Activated naive CD4-positive, alpha-beta T cell treated with anti-CD3 and anti-CD28 coated beads, Interleukin-2, amount 50 U/mL, for 24 hours (primary cell): ENCODE data around the gene PCDH15.

Experiments
- H3K27ac Mint-ChIP-seq: one replicate; pipeline ENCODE4 v1.8.0; 2021; ENCODE audit warnings: mild to moderate bottlenecking, mixed read lengths
- H3K27me3 Mint-ChIP-seq: one replicate; pipeline ENCODE4 v1.8.0; 2021; ENCODE audit warnings: mixed read lengths
- H3K36me3 Mint-ChIP-seq: one replicate; pipeline ENCODE4 v1.8.0; 2021; ENCODE audit warnings: mixed read lengths
- H3K4me1 Mint-ChIP-seq: one replicate; pipeline ENCODE4 v1.8.0; 2021; ENCODE audit warnings: mixed read lengths
- H3K4me3 Mint-ChIP-seq: one replicate; pipeline ENCODE4 v1.8.0; 2021; ENCODE audit warnings: mild to moderate bottlenecking, mixed read lengths
- H3K9me3 Mint-ChIP-seq: one replicate; pipeline ENCODE4 v1.8.0; 2021; ENCODE audit warnings: mixed read lengths

PCDH15 gene

DNA sequence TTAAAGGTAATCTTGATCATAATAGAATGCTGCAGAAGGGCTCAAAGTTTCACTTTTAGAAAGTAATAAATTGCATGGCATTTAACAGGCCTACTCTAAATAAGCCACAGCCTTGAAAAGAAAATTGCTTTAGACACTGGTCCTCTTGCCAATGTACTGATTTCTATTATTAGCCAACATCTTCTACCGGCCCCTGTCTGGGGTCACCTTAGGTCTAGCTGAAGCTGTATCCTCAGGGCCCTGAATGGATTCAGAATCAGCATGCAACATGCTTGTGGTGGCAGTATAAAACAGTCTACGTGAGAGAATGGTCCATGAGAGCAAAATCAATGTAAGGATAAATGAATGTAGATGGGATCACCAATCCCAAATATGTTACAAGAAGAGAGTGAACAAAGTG is 541.9 kb downstream of the PCDH15 start:
- Mint-ChIP-seq H3K4me3 (no peak overlapping the region), H3K36me3 (no peaks in the 10 kb centered on the region), H3K9me3 (no peaks in the 10 kb centered on the region), H3K27ac (no peak overlapping the region), H3K27me3 (no peaks in the 10 kb centered on the region), H3K4me1 (no peaks in the 10 kb centered on the region)

DNA sequence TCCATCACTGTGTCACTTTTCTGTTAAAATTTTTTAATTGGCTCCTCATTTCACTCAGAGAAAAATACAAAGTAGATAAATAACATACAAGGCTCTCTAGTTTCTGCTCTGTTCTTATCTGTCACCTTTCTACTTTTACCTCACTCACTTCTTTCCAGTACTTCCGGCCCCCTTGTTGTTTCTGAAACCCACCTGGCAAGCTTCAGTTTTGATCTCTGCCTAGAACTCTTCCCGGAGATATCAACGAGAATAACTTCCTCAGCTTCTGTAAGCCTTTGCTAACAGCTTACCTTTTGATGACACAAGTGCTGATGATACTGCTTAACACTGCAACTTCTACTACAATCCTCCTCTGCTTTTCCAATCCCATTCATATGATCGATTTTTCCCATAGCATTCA is 566.2 kb downstream of the PCDH15 start:
- H3K4me3 Mint-ChIP-seq: no peak overlapping the region
- no peaks in the 10 kb centered on the region for H3K27me3 Mint-ChIP-seq
- no peaks in the 10 kb centered on the region for H3K4me1 Mint-ChIP-seq

DNA sequence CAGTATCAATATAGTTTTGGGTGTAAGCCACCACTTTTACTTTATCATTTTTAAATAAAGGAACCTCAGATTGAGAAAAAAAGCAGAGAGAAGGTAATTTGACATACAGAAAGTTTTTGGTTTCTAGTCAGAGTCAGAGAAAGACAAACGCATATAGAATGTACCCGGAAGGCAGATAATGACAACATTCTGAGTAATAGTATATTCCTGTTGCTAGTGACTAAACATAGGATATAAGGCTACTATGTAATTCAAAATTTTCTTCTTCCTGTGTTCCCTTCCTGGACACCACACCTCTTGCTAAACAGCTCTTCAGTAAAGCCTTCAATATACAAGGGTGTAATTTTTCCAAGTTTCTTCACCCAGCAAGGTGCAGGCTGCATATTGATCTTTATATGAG is 597.6 kb downstream of the PCDH15 start:
- H3K36me3 Mint-ChIP-seq: no peaks in the 10 kb centered on the region
- H3K9me3 Mint-ChIP-seq: peaks cover 7% of the 10 kb centered on the region
- no peak overlapping the region for H3K4me3 Mint-ChIP-seq
- H3K27ac Mint-ChIP-seq: no peak overlapping the region
- no peaks in the 10 kb centered on the region for H3K4me1 Mint-ChIP-seq
- H3K27me3 Mint-ChIP-seq: no peaks in the 10 kb centered on the region

More for the DNA sequence above, 566.2 kb downstream of the PCDH15 start:
- Mint-ChIP-seq H3K36me3 (no peaks in the 10 kb centered on the region), H3K27ac (no peak overlapping the region), H3K9me3 (peaks cover 8% of the 10 kb centered on the region)

DNA sequence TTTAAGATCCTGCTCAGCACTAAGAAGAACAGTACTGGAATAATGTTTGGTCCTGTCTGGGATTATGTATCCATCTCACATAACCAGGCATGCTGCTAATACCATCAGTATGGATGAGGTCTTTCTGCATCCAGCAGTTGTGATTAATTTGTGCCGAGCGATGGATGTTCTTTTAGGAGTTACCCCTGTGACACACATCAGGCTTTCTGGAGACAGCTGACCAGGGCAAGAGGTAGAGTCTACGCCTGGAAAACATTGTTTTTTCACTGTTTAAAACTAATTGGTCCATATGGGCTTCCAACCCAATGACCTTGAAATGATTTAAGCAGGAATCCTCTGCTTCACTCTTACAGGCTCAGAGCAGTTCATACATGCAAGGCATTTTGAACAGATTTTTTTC is 603.0 kb downstream of the PCDH15 start:
- Mint-ChIP-seq H3K36me3 (no peaks in the 10 kb centered on the region), H3K27me3 (no peaks in the 10 kb centered on the region), H3K27ac (no peak overlapping the region), H3K4me1 (no peaks in the 10 kb centered on the region), H3K4me3 (no peak overlapping the region), H3K9me3 (peaks cover 12% of the 10 kb centered on the region)

DNA sequence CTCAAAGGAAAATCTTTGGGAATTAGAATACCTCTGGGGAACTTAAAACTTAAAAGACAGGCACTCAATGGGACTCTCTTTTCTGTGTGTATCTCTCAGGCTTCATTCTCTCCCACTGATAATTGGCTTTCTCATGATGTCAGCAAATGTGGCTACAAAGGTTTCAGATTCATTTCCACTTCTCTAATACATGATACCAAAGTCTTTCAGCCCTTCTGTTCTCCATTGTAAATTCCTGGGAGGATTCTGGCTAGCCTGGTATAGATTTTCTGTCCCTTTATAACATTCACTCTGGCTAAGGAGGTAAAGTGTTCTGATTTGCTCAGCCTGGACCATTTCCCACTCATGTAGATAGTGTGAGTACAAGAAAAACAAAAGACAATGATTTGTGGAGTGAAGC is 606.2 kb downstream of the PCDH15 start:
- Mint-ChIP-seq H3K36me3 (no peaks in the 10 kb centered on the region), H3K4me3 (no peak overlapping the region), H3K4me1 (no peaks in the 10 kb centered on the region), H3K27ac (no peak overlapping the region), H3K9me3 (peaks cover 5% of the 10 kb centered on the region), H3K27me3 (no peaks in the 10 kb centered on the region)

DNA sequence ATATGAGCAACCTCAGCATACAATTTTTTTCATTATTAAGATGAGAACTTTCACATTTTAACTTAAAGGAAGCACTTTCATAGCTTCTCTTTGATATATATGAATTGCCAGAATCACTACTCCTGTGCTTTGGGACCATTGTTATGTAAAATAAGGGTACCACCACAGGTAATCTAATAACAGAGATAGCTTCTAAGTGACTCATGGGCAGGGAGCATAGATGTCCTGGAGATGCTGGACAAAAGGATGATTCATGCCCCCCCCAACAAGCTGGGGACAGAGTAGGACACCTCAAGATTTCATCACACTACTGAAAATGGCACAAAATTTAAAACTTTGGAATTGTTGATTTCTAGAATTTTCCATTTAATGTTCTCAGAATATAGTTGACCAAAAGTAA is 641.1 kb downstream of the PCDH15 start:
- Mint-ChIP-seq H3K4me3 (no peak overlapping the region), H3K9me3 (peaks cover 21% of the 10 kb centered on the region), H3K4me1 (no peaks in the 10 kb centered on the region), H3K36me3 (no peaks in the 10 kb centered on the region), H3K27ac (no peak overlapping the region), H3K27me3 (no peaks in the 10 kb centered on the region)

DNA sequence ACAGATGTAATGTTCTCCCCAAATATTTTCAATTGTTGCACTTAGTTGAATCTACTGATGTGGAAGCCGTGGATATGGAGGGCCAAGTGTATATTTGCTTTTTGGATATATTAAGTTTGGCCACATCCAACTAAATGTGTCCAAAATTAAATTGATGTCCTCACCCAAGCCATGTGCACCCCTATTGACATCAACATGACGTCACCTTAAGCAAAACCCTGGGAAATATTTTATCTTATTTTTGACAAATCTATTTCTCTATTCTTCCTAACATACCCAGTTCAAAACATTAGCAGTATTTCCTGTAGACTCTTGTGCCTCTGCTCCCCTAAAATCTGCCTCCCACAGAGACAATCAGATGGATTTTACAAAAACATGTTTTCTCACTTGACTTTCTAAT is 652.5 kb downstream of the PCDH15 start:
- H3K4me1 Mint-ChIP-seq: no peaks in the 10 kb centered on the region
- no peaks in the 10 kb centered on the region for H3K36me3 Mint-ChIP-seq
- H3K27me3 Mint-ChIP-seq: no peaks in the 10 kb centered on the region
- H3K27ac Mint-ChIP-seq: no peak overlapping the region
- H3K9me3 Mint-ChIP-seq: no peaks in the 10 kb centered on the region
- H3K4me3 Mint-ChIP-seq: no peak overlapping the region

DNA sequence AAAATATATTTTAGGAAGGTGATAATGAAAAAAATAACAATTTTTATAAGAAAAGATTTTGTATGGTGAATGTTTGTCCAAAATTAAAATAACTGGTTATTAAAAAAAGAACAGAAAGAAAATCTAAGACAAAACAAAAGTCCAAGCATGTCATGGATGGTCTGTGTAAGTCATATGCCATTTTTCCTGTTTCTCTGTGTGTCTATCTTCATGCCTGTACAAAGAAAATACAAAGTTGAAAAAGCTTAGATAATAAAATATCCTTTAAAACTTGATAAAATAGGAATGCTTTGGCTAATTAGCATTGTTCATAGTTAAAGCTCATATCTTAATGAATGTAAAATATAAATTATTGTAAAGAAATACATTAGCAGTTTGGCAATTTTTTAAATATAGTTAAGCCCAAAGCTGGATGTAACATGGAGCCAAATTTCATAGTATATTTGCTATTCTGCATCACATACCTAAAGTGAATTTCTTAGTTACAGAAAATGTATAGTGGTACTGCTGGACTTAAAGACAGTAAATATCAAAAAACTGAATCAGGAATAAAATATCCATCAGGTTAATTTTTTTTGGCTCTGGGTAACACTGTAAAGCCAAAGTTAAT is 661.1 kb downstream of the PCDH15 start:
- no peaks in the 10 kb centered on the region for H3K4me1 Mint-ChIP-seq

DNA sequence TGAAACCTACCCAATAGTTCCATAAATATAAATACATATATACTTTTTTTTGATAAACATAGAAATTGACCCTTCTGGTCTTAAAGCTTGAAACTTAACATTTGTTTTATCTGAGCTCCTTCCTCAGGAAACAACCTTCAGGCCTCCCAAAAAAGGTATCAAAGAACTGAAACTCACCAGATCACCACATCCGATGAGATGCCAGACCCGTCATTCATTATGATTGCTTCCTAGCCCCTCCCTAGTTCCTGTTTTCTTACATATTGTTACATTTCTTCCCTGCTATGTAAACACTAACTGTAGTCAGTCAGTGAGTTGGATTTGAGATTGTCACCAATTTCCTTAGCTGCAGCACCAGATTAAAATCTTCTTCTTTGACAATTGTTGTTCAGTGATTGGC is 663.6 kb downstream of the PCDH15 start:
- no peaks in the 10 kb centered on the region for H3K4me1 Mint-ChIP-seq
- H3K27me3 Mint-ChIP-seq: no peaks in the 10 kb centered on the region

More for the DNA sequence above, 661.1 kb downstream of the PCDH15 start:
- Mint-ChIP-seq H3K4me3 (no peak overlapping the region), H3K36me3 (no peaks in the 10 kb centered on the region), H3K9me3 (peaks cover 17% of the 10 kb centered on the region), H3K27ac (no peak overlapping the region), H3K27me3 (no peaks in the 10 kb centered on the region)

DNA sequence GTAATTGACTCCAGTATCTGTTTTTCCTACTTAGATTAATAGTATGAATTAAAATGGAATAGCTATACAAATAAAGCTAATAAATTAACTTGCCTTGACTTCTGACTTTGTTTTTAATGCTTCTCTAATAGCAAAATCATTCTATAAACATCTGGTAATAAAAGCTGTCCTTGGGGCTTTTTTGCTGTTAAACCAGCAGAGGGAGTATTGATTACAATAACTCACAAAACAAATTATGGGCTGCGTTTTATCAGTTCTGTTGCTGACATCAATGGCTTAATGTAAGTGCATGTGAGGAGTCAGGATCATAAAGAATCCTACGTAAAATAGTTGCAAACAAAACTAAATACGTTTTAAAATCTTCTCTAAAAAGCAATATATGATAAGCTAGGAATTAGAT is 667.8 kb downstream of the PCDH15 start:
- Mint-ChIP-seq H3K9me3 (peaks cover 15% of the 10 kb centered on the region), H3K4me3 (no peak overlapping the region), H3K36me3 (no peaks in the 10 kb centered on the region), H3K27me3 (no peaks in the 10 kb centered on the region), H3K27ac (no peak overlapping the region), H3K4me1 (no peaks in the 10 kb centered on the region)

More for the DNA sequence above, 663.6 kb downstream of the PCDH15 start:
- Mint-ChIP-seq H3K27ac (no peak overlapping the region), H3K4me3 (no peak overlapping the region), H3K9me3 (peaks cover 17% of the 10 kb centered on the region), H3K36me3 (no peaks in the 10 kb centered on the region)

DNA sequence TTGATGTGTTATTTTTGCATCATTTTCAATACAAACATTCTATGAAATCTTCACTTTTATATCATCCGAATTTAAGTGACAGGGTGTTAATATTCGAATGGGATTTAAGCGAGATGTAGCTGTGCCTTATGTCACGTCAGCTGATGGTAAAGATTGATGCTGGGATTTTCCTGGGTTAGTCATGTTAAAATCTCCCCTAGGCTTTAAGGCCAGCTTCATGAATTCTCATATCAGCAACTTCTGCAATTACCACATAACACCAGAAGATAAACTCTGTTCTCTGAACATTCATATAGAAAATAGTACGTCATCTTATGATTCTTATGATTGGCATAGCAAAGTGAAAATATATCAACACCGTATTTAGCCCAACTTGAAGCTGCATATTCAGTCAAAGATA is 669.2 kb downstream of the PCDH15 start:
- H3K27me3 Mint-ChIP-seq: no peaks in the 10 kb centered on the region
- H3K4me3 Mint-ChIP-seq: no peak overlapping the region
- peaks cover 6% of the 10 kb centered on the region for H3K9me3 Mint-ChIP-seq
- H3K4me1 Mint-ChIP-seq: no peaks in the 10 kb centered on the region
- H3K36me3 Mint-ChIP-seq: no peaks in the 10 kb centered on the region
- no peak overlapping the region for H3K27ac Mint-ChIP-seq

DNA sequence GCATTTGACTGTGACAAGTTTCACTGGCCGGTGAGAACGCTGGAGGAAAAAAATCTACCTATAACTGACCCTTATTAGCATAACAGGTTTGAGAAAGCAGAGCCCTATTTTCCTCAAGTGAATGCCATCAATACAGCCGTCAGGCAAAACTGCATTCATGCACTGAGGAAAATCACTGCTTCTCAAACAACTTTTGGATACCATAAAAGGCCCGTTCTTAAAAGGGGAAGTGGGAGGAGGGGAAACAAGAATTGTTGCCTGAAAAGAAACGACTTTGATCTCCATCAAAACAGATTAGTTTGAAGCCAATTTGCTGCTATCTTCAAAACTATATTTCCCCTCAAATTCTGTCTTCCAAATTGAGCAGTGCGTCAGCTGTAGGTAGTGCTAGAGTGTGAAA is 670.6 kb downstream of the PCDH15 start:
- H3K36me3 Mint-ChIP-seq: no peaks in the 10 kb centered on the region
- H3K4me3 Mint-ChIP-seq: no peak overlapping the region
- no peaks in the 10 kb centered on the region for H3K27me3 Mint-ChIP-seq
- H3K4me1 Mint-ChIP-seq: no peaks in the 10 kb centered on the region
- H3K9me3 Mint-ChIP-seq: peaks cover 6% of the 10 kb centered on the region
- no peak overlapping the region for H3K27ac Mint-ChIP-seq

DNA sequence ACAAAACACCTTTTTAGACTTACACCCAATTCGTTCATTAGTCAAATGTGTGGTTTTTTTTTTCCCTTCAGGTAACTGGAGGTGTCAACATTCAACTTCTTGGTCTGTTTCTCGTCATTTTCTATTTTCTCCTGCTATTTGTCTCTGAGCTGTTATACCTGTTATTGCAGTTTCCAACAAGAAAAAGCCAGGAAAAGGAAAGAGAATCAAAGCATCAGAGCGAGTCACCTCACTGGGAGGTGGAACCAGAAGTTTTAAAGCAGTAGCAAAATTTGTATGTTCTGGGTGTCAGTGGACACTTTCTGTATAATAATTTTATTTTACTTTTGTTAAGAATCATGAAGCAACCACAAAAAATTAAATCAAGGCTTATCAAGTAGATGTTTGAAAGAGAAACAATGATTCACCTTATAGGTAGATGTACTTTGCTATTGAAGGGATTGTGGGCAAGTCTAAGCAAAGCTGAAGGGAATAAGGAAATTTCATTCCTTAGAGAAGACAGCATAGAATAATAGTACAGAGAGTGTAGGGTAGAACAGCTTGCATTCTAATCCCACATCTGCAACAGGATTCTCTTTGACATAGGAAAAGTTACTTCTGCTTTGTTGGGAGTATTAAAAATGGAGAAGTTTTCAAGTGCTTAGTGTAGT is 675.8 kb downstream of the PCDH15 start:
- Mint-ChIP-seq H3K9me3 (peaks cover 16% of the 10 kb centered on the region), H3K4me1 (no peaks in the 10 kb centered on the region), H3K36me3 (no peaks in the 10 kb centered on the region), H3K27ac (no peak overlapping the region), H3K4me3 (no peak overlapping the region), H3K27me3 (no peaks in the 10 kb centered on the region)

DNA sequence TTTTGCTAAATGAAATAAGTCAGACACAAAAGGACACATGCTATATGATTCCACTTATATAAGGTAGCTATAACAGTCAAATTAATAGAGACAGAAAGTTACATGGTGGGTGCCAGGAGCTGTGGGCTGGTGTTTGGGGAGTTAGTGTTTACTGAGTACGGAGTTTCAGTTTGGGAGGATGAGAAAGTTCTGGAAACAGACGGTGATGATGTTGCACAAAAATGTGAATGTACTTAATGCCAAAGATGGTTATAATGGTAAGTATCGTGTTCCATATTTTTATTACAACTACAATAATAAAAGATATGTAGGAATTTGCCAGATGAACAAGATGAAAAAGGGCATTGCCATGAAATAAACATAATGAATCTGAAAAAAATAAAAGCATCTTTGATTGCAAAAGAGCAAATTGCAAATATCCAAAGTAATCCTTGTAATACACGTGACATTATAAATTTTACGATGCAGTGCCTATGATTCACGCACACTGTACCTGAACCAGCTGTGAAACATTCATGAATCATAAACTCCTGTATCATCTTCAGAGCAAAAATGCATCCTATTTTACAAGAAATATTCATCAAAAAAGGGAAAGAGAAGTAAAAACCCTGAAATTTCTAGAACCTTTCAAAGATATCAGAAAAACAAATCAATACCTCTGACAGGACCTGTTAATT is 676.7 kb downstream of the PCDH15 start:
- no peaks in the 10 kb centered on the region for H3K4me1 Mint-ChIP-seq
- H3K27ac Mint-ChIP-seq: no peak overlapping the region
- no peaks in the 10 kb centered on the region for H3K36me3 Mint-ChIP-seq
- H3K9me3 Mint-ChIP-seq: peaks cover 11% of the 10 kb centered on the region
- no peaks in the 10 kb centered on the region for H3K27me3 Mint-ChIP-seq
- no peak overlapping the region for H3K4me3 Mint-ChIP-seq

DNA sequence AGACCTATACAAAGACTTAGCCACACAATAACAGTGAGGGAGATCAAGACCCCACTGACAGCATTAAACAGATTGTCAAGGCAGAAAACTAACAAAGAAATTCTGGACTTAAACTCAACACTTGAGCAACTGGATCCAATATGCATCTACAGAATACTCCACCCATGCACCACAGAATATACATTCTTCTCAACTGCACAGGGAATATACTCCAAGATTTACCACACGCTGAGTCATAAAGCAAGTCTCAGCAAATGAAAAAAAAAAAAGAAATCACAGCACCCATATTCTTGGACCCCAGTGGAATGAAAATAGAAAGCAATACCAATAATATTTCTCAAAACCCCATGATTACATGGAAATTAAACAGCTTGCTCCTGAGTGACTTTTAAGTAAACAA is 680.2 kb downstream of the PCDH15 start:
- H3K4me1 Mint-ChIP-seq: no peaks in the 10 kb centered on the region
- H3K27me3 Mint-ChIP-seq: no peaks in the 10 kb centered on the region

DNA sequence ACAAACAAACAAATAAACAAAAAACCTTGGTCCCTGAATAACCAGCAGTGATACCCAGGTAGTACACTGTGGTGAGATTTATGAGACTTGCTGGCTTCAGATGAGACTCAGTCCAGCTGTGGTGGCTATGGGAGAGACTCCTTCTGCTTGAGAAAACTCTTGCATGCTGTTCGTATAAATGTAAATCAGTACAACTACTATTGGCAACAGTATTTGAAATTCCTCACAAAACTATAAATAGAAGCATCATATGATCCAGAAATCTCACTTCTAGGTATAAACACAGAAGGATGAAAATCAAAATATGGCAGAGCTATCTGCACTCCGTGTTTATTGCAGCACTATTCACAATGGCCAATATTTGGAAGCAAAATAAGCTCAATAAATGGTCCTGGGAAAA is 692.1 kb downstream of the PCDH15 start:
- Mint-ChIP-seq H3K4me3 (no peak overlapping the region), H3K4me1 (no peaks in the 10 kb centered on the region), H3K27ac (no peak overlapping the region), H3K36me3 (no peaks in the 10 kb centered on the region), H3K9me3 (peaks cover 5% of the 10 kb centered on the region), H3K27me3 (no peaks in the 10 kb centered on the region)

More for the DNA sequence above, 680.2 kb downstream of the PCDH15 start:
- Mint-ChIP-seq H3K27ac (no peak overlapping the region), H3K9me3 (peaks cover 12% of the 10 kb centered on the region), H3K4me3 (no peak overlapping the region), H3K36me3 (no peaks in the 10 kb centered on the region)
